CD8-positive, alpha-beta memory T cell (primary cell): ENCODE data around the gene MGA. TPM values are rescaled to one million over a fixed set of nuclear protein-coding genes. Genes with fewer than 3 reads are reported as not detected.
A peak's percentile ranks its signal among the peaks of the same experiment; 100 is the strongest.

Source experiments
- CTCF ChIA-PET: fragments of 350-600 bp; sonication (Branson Sonifier 250); formaldehyde crosslinking; loops from one replicate; lab custom pipeline; 2021; ENCODE audit warnings: antibody characterized with exemption; lab: Charles Lee
- POLR2A ChIA-PET: fragments of 350-600 bp; sonication (Branson Sonifier 250); formaldehyde crosslinking; loops from one replicate; lab custom pipeline; 2021; ENCODE audit warnings: antibody characterized with exemption; lab: Charles Lee
- DNase-seq, 5 donors: peaks; one replicate each; pipeline versions ENCODE4 v3.0.0 to v3.0.0-alpha.2; 2020 to 2022; ENCODE audit warnings: mixed read lengths in 1 of 5
- H3K27ac ChIP-seq: one replicate; pipeline ENCODE4 v1.7.0; 2013; ENCODE audit warnings: low read depth, mild to moderate bottlenecking, low read length, moderate library complexity
- H3K27me3 ChIP-seq: 2 replicates; pipeline ENCODE4 v1.7.0; 2013; ENCODE audit warnings: low read length, mild to moderate bottlenecking; ENCODE audit not compliant: insufficient read depth, poor library complexity, severe bottlenecking
- H3K36me3 ChIP-seq: 2 replicates; pipeline ENCODE4 v1.7.0; 2013; ENCODE audit warnings: mild to moderate bottlenecking, low read length, moderate library complexity; ENCODE audit not compliant: insufficient read depth
- H3K4me1 ChIP-seq: 2 replicates; pipeline ENCODE4 v1.7.0; 2013; ENCODE audit warnings: mild to moderate bottlenecking, low read length, moderate library complexity; ENCODE audit not compliant: insufficient read depth
- H3K4me3 ChIP-seq: 2 replicates; pipeline ENCODE4 v1.7.0; 2013; ENCODE audit warnings: mild to moderate bottlenecking, low read length
- H3K9me3 ChIP-seq: 2 replicates; pipeline ENCODE4 v1.7.0; 2013; ENCODE audit warnings: mild to moderate bottlenecking, low read length
- H3K27ac Mint-ChIP-seq, 8 donors: one replicate each; pipeline ENCODE4 v1.8.0; 2020 to 2021; ENCODE audit warnings: mixed read lengths in 8 of 8, mild to moderate bottlenecking in 6 of 8, inconsistent platforms in 3 of 8, moderate library complexity in 3 of 8
- H3K27me3 Mint-ChIP-seq, 2 donors: one replicate each; pipeline ENCODE4 v1.8.0; 2020 to 2021; ENCODE audit warnings: mixed read lengths in 2 of 2, mild to moderate bottlenecking in 1 of 2, moderate library complexity in 1 of 2
- H3K36me3 Mint-ChIP-seq, 3 donors: one replicate each; pipeline ENCODE4 v1.8.0; 2020 to 2021; ENCODE audit warnings: mixed read lengths in 3 of 3, inconsistent platforms in 1 of 3, mild to moderate bottlenecking in 1 of 3
- H3K4me1 Mint-ChIP-seq, 3 donors: one replicate each; pipeline ENCODE4 v1.8.0; 2020 to 2021; ENCODE audit warnings: mixed read lengths in 3 of 3, inconsistent platforms in 1 of 3, mild to moderate bottlenecking in 1 of 3
- H3K4me3 Mint-ChIP-seq, 7 donors: one replicate each; pipeline ENCODE4 v1.8.0; 2020 to 2021; ENCODE audit warnings: mixed read lengths in 7 of 7, mild to moderate bottlenecking in 6 of 7, moderate library complexity in 4 of 7, inconsistent platforms in 2 of 7
- H3K9me3 Mint-ChIP-seq, 5 donors: one replicate each; pipeline ENCODE4 v1.8.0; 2020 to 2022; ENCODE audit warnings: mixed read lengths in 5 of 5, mild to moderate bottlenecking in 3 of 5, moderate library complexity in 2 of 5, inconsistent platforms in 1 of 5
- polyA plus RNA-seq: library from polyadenylated mRNA; unstranded; fragments of 300-500 nt; fragmentation: Illumina TruSeq; gene quantifications from one replicate; pipeline ENCODE4 v1.2.3, GENCODE V29; 2021
- total RNA-seq, 2 experiments: library from RNA; stranded (reverse); gene quantifications; one replicate each; pipeline ENCODE4 v1.2.3, GENCODE V29; 2021

MGA gene
- total and polyA plus RNA-seq, 3 experiments from 2014 or later, result 22.5 to 41.5 (median 40.1) TPM

DNA sequence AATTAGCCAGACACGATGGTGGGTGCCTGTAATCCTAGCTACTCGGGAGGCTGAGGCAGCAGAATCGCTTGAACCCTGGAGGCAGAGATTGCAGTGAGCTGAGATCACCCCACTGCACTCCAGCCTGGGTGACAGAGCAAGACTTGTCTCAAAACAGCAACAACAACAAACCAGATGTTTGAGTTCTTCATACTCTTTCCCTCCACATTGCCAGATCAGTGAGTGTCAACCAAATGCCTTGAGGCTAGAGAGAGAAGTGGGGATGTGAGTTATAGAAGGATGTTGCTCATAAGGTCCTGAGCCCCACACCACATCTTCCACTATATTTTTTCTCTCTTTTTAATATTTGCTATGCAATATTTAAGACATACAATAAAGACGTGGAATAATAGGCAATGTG, 133.9 kb downstream of the MGA start:
- Histone ChIP-seq H3K4me1 (peaks cover 22% of the 10 kb centered on the region), H3K27me3 (no peaks in the 10 kb centered on the region), H3K27ac (no peak overlapping the region), H3K9me3 (no peaks in the 10 kb centered on the region), H3K36me3 (no peaks in the 10 kb centered on the region), H3K4me3 (no peak overlapping the region)
- Mint-ChIP-seq H3K27me3 (no peaks in the 10 kb centered on the region), H3K9me3 (no peaks in the 10 kb centered on the region), H3K4me1 (peaks cover 37 to 51% (median 48%) of the 10 kb centered on the region in 3 donors), H3K4me3 (no peak overlapping the region), H3K36me3 (peaks cover 0 to 6% (median 0%) of the 10 kb centered on the region in 3 donors), H3K27ac (peak overlapping the region in 1 of 8 donors; percentile 15)
- DNase-seq, result no peak
- ChIA-PET POLR2A (no interaction called here), CTCF (interaction anchor here (0.7 kb wide), 1 partner anchor 20 kb away, joined by 3 read pairs; the partner anchor contains the start of gene MAPKBP1)

DNA sequence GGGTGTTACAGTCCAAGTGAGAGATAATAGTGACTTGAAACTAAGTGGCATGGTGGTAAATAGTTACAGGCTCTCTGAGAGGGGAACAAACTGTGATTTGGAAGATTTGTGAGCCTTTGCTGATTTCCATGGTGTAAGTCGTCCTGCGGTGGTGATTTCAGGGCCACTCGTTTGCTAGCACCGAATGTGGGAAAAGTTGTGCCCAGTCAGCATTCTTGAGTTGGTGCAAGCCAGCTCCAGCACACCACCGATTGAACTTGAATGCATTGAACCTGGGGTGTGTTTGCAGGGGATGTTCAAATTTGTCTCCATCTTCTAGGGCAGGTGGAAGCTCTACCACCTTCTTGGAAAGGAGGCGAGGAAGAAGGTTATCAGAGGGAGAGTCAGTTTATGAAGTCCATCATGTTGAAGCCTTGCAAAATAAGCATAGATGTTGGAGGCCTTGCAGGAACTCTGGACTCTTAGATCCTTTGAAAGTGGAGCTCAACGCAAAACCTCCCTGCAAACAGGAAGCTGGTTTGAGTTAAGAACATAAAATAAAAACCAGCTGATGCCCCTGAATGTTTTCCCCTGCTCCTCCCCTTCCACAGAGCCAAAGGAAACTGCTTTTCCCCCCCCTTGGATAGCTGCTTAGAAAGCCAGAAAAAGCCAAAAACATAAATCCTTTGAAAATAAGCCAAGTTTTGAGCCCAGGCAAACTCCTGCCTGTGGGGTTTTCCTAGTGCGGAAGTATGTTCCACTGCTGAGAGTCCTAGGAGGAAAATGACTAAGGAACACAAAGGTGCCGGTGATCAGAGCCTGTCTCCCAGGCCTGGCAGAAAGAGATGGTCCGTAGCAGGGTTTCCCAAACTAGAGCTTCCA, 136.0 kb downstream of the MGA start:
- no peaks in the 10 kb centered on the region for H3K9me3 ChIP-seq
- no peak overlapping the region for H3K4me3 ChIP-seq
- POLR2A ChIA-PET, result no interaction called here
- DNase-seq, result no peak
- no peak overlapping the region for H3K27ac ChIP-seq
- peaks cover 3% of the 10 kb centered on the region for H3K4me1 ChIP-seq
- Mint-ChIP-seq H3K27me3 (no peaks in the 10 kb centered on the region), H3K4me1 (peaks cover 16 to 29% (median 27%) of the 10 kb centered on the region in 3 donors), H3K9me3 (no peaks in the 10 kb centered on the region), H3K27ac (peak overlapping the region in 3 of 8 donors; percentile 20 to 70 (median 39)), H3K36me3 (peaks cover 0 to 27% (median 2%) of the 10 kb centered on the region in 3 donors), H3K4me3 (no peak overlapping the region)
- CTCF ChIA-PET, result no interaction called here
- no peaks in the 10 kb centered on the region for H3K27me3 ChIP-seq
- peaks cover 10% of the 10 kb centered on the region for H3K36me3 ChIP-seq

DNA sequence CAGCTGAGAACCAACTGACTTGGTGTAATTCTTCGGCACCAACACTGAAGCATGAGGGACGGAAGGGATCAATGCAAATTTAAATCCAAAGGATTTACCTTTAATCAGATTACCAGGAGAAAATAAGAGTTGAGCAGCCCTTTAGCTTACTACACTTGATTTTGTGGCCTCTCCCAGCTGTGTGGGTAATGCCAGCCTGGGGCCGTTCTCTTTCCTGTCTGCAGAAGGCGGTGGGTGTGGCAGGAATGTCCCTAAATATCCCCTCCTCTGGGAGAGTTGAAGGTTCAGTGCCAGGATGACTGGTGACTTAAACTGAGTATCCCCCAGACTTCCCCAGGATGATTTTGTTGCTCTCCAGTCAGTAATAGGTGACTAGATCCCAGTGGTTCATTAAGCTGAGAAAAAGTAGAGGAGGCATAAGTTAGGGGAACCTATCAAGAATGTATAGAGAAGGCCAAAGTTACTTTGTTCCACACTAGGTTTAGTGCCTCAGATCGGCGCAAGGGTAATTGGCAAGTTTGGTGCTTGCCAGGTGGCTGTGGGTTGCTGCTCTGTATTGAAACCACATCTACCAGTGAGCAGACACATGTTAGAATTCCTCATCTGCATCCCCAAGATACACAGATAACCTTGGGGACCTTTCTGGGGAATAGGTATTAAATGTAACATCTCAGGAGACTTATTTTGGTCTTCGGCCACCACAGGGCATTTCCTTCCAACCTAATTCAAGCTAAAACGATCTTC, 137.2 kb downstream of the MGA start:
- Histone ChIP-seq H3K27ac (no peak overlapping the region), H3K27me3 (no peaks in the 10 kb centered on the region), H3K36me3 (peaks cover 10% of the 10 kb centered on the region), H3K4me3 (no peak overlapping the region), H3K9me3 (no peaks in the 10 kb centered on the region), H3K4me1 (no peaks in the 10 kb centered on the region)
- Mint-ChIP-seq H3K36me3 (peaks cover 0 to 33% (median 2%) of the 10 kb centered on the region in 3 donors), H3K27me3 (no peaks in the 10 kb centered on the region), H3K9me3 (no peaks in the 10 kb centered on the region), H3K27ac (peak overlapping the region in 2 of 8 donors; percentile 23 to 88), H3K4me1 (peaks cover 5 to 19% (median 15%) of the 10 kb centered on the region in 3 donors), H3K4me3 (no peak overlapping the region)
- POLR2A ChIA-PET, result no interaction called here
- DNase-seq, result no peak
- CTCF ChIA-PET, result no interaction called here

DNA sequence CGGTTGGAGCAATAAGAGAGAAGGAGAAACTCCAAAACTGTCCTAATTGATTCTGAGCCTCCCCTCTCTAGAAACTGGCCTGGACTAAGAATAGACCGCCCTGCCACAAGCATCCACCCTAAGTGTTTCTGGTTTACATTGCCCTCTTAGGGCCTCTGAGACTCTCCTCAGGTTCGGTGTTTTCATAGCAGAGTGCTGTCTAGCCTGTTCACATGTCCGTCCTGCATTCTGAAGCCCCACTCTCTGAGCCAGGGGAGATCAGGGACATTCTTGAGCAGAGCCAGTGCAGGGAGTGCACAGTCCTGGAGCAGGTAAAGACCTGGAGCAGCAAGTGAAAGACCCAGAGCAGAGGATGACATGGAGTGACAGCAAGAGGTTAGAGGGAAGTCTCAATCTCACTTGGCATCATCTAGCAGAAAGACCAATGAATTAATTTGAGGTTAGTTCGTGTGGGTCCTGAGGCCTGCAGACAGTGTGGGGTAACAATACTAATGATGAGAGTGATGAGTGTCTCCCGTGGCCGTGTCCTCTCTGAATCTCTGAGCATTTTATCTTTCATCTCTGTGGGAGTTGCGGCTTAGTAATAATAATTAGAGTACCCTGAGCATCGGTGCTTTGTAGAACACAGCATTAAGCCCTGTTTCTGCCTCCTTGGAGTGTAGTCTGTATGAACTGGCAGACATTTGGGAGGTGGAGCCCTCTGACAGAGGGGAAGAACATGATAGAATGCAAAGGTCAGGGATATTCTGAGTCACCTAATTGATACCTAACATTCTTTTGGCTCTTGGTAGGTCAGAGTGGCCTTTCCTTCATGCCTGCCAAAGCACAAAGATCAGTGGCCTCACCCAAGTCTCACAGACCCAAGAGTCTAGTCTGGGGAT, 138.6 kb downstream of the MGA start:
- peaks cover 0 to 36% (median 2%) of the 10 kb centered on the region in 3 donors for H3K36me3 Mint-ChIP-seq
- no peak for DNase-seq
- Histone ChIP-seq H3K27me3 (no peaks in the 10 kb centered on the region), H3K27ac (no peak overlapping the region), H3K4me1 (no peaks in the 10 kb centered on the region), H3K4me3 (no peak overlapping the region), H3K36me3 (peaks cover 10% of the 10 kb centered on the region), H3K9me3 (no peaks in the 10 kb centered on the region)
- H3K4me1 Mint-ChIP-seq, result peaks cover 5 to 16% (median 14%) of the 10 kb centered on the region in 3 donors
- POLR2A ChIA-PET, result no interaction called here
- H3K27ac Mint-ChIP-seq, result peak overlapping the region in 3 of 8 donors; percentile 14 to 55 (median 42)
- CTCF ChIA-PET, result interaction anchor here (1.6 kb wide), 1 partner anchor 25 kb away, joined by 6 read pairs; the partner anchor contains the start of gene MAPKBP1
- H3K4me3 Mint-ChIP-seq, result no peak overlapping the region
- H3K27me3 Mint-ChIP-seq, result no peaks in the 10 kb centered on the region
- H3K9me3 Mint-ChIP-seq, result no peaks in the 10 kb centered on the region

DNA sequence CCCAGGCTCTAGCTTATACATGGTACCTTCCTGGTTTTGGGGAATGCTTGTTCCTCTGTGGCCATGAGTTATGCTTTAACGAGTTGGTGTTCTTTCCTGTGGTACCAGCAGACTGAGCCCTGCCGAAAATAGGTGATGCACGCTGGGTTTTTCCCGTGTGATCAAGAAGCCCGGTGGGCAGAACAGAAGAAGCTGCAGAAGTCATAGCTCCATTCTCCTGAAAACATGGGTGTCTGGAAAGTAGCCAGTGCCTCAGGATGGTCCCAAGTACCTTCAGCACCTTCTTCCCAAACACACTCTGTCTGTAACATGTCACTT, 139.2 kb downstream of the MGA start:
- H3K4me3 Mint-ChIP-seq, result no peak overlapping the region
- H3K27ac ChIP-seq, result no peak overlapping the region
- H3K9me3 ChIP-seq, result no peaks in the 10 kb centered on the region
- no peak overlapping the region for H3K4me3 ChIP-seq
- H3K4me1 Mint-ChIP-seq, result peaks cover 5 to 16% (median 14%) of the 10 kb centered on the region in 3 donors
- H3K27ac Mint-ChIP-seq, result peak overlapping the region in 3 of 8 donors; percentile 22 to 53 (median 34)
- no peaks in the 10 kb centered on the region for H3K9me3 Mint-ChIP-seq
- no peaks in the 10 kb centered on the region for H3K27me3 ChIP-seq
- H3K4me1 ChIP-seq, result no peaks in the 10 kb centered on the region
- ChIA-PET CTCF (interaction anchor here (1.6 kb wide), 1 partner anchor 25 kb away, joined by 6 read pairs; the partner anchor contains the start of gene MAPKBP1), POLR2A (no interaction called here)
- no peaks in the 10 kb centered on the region for H3K27me3 Mint-ChIP-seq
- no peak for DNase-seq
- H3K36me3 Mint-ChIP-seq, result peaks cover 0 to 39% (median 2%) of the 10 kb centered on the region in 3 donors
- H3K36me3 ChIP-seq, result peaks cover 10% of the 10 kb centered on the region

DNA sequence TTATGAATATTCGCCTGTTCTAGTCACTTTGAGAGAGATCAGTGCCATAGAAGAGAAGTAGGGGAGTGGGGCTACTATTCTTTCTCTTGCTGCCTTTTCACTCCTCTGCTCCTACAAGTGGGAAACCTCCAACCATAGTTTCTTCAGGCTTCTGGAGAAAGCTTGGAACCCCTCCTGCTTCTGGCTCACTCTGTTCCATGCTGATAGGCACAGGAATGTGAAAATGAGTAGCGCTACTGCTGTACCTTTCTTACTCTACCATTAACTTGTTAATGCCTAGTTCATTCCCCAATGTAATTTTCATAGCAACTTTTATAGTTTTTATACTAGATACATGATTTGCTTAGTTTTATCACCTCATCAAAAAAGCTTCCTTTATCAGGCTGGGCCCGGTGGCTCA, 141.0 kb downstream of the MGA start:
- H3K27ac ChIP-seq, result no peak overlapping the region
- no peaks in the 10 kb centered on the region for H3K27me3 ChIP-seq
- Mint-ChIP-seq H3K27ac (peak overlapping the region in 2 of 8 donors; percentile 58), H3K9me3 (no peaks in the 10 kb centered on the region), H3K4me1 (peaks cover 2 to 12% (median 8%) of the 10 kb centered on the region in 3 donors), H3K36me3 (peaks cover 0 to 50% (median 2%) of the 10 kb centered on the region in 3 donors), H3K4me3 (no peak overlapping the region), H3K27me3 (no peaks in the 10 kb centered on the region)
- no peak for DNase-seq
- H3K9me3 ChIP-seq, result no peaks in the 10 kb centered on the region
- POLR2A ChIA-PET, result no interaction called here
- CTCF ChIA-PET, result interaction anchor here (0.9 to 1.6 kb wide), 5 partner anchors 11 to 136 kb away, joined by 3 to 5 read pairs (median 3); no protein-coding TSS in a partner anchor
- peaks cover 5% of the 10 kb centered on the region for H3K4me1 ChIP-seq
- H3K4me3 ChIP-seq, result no peak overlapping the region
- H3K36me3 ChIP-seq, result peaks cover 10% of the 10 kb centered on the region

DNA sequence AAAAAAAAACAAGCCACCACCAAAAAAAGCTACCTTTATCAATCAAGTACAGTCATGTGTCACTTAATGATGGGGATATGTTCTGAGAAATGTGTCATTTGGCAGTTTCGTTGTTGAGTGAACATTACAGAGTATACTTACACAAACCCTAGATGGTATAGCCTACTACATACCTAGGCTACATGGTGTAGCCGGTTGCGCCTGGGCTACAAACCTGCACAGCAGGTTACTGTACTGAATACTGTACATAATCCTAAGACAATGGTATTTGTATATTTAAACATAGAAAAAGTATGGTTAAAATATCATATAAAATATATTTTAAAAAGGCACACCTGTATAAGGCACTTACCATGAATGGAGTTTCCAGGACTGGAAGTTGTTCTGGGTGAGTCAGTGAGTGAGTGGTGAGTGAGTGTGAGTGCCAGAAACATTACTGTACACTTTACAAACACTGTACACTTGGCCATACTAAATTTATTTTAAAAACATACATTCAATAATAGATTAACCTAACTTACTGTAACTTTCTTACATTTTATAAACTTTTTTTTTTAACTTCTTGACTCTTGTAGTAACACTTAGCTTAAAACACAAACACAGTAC, 141.7 kb downstream of the MGA start:
- peaks cover 0 to 53% (median 4%) of the 10 kb centered on the region in 3 donors for H3K36me3 Mint-ChIP-seq
- peaks cover 10% of the 10 kb centered on the region for H3K36me3 ChIP-seq
- no peaks in the 10 kb centered on the region for H3K9me3 ChIP-seq
- no peak overlapping the region for H3K27ac ChIP-seq
- no peak for DNase-seq
- H3K27me3 Mint-ChIP-seq, result no peaks in the 10 kb centered on the region
- no peak overlapping the region for H3K27ac Mint-ChIP-seq
- no peak overlapping the region for H3K4me3 ChIP-seq
- H3K4me1 Mint-ChIP-seq, result peaks cover 2 to 9% (median 7%) of the 10 kb centered on the region in 3 donors
- POLR2A ChIA-PET, result no interaction called here
- peaks cover 5% of the 10 kb centered on the region for H3K4me1 ChIP-seq
- CTCF ChIA-PET, result interaction anchor here (0.7 to 3.8 kb wide), 6 partner anchors 10 to 135 kb away, joined by 3 to 9 read pairs (median 3); partner anchors contain the start of gene MAPKBP1
- H3K27me3 ChIP-seq, result no peaks in the 10 kb centered on the region
- no peaks in the 10 kb centered on the region for H3K9me3 Mint-ChIP-seq
- no peak overlapping the region for H3K4me3 Mint-ChIP-seq
